Measurements from ENCODE around the gene C16orf54. TPM values are rescaled to one million over a fixed set of nuclear protein-coding genes. Genes with fewer than 3 reads are reported as not detected.
A peak's percentile ranks its signal among the peaks of the same experiment; 100 is the strongest.
"Not testable (repeated sequence)": the region's sequence is repeated elsewhere in the genome, so short reads cannot be mapped to it uniquely, and the experiment has no call there.

C16orf54 gene
- total RNA-seq, 2 experiments from 2014 or later: 22.2 to 22.4 TPM

DNA sequence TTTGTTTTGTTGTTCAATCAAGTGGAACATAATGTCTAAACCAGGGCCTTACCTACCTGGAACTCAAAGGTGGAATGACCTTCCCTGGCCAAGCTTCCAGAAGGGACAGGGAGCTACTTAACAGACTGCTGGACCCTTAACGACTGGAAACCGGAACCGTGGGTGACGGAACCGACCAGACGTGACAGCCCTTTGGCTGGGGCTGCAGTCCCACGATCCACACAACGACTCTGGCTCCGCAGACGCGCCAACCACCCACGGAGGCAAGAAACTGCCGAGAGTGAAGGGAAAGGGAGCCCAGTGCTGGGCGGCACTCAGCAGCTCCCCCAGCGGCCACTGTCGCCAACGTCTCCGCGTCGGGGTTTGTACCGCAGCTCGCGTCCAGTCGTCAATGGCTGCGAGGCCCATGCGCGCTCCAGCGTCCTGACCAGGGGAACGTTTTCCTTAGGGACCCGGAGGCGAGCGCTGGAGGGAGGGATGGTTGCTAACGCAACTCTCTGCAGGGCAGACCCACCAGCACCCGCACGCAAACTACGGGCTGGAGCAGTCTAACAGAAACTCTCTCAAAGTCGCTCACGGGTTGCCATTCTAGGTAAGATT, 39.2 kb upstream of the C16orf54 start:
- intact Hi-C loops (cut with micrococcal nuclease): loop anchor here (10.0 kb wide), 1 partner anchor 80 kb away; no protein-coding TSS in a partner anchor
- H3K36me3 Mint-ChIP-seq (ENCODE audit: low read depth): no peaks in the 10 kb centered on the region
- peak overlapping the region; percentile 66 for H3K27ac Mint-ChIP-seq

DNA sequence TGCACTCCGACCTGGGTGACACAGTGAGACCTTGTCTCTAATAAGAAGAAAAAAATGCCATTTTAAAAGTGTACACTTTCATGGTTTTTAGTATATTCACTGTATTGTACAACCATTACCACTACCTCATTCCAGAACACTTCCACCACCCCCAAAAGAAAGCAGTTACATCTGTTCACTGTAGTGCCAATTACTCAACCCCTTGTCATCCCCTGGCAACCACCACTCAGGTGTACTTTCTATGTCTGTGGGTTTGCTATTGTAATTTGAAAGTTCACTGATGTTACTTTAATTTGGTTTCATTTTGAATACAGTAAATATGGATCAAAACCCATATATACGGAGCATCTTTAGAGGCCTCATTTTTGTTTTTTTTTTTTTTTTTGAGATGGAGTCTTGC, 38.4 kb upstream of the C16orf54 start:
- Mint-ChIP-seq H3K4me1 (ENCODE audit: low read depth) (peaks cover 30% of the 10 kb centered on the region), H3K36me3 (ENCODE audit: low read depth) (no peaks in the 10 kb centered on the region), H3K27ac (peak overlapping the region; percentile 24), H3K27me3 (no peaks in the 10 kb centered on the region), H3K4me3 (no peak overlapping the region), H3K9me3 (no peaks in the 10 kb centered on the region)
- peak; percentile 62 for DNase-seq
- ChIA-PET POLR2A (interaction anchor here (0.9 to 1.7 kb wide), 5 partner anchors 15 to 85 kb away, joined by 3 to 9 read pairs (median 5); partner anchors contain the start of gene C16orf54), CTCF (interaction anchor here (0.7 to 4.4 kb wide), 22 partner anchors 8 to 189 kb away, joined by 3 to 42 read pairs (median 5); partner anchors contain the start of genes MVP and PAGR1)
- TF ChIP-seq, protein P1, sequence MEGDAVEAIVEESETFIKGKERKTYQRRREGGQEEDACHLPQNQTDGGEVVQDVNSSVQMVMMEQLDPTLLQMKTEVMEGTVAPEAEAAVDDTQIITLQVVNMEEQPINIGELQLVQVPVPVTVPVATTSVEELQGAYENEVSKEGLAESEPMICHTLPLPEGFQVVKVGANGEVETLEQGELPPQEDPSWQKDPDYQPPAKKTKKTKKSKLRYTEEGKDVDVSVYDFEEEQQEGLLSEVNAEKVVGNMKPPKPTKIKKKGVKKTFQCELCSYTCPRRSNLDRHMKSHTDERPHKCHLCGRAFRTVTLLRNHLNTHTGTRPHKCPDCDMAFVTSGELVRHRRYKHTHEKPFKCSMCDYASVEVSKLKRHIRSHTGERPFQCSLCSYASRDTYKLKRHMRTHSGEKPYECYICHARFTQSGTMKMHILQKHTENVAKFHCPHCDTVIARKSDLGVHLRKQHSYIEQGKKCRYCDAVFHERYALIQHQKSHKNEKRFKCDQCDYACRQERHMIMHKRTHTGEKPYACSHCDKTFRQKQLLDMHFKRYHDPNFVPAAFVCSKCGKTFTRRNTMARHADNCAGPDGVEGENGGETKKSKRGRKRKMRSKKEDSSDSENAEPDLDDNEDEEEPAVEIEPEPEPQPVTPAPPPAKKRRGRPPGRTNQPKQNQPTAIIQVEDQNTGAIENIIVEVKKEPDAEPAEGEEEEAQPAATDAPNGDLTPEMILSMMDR (IDR thresholded peaks at IDR 0.05): no peak
- intact Hi-C loops (cut with micrococcal nuclease): loop anchor here (10.0 kb wide), 1 partner anchor 79 kb away; no protein-coding TSS in a partner anchor
- peak; percentile 85 for ATAC-seq

More for the DNA sequence above, 39.2 kb upstream of the C16orf54 start:
- H3K9me3 Mint-ChIP-seq: no peaks in the 10 kb centered on the region
- DNase-seq: peak; percentile 84
- peaks cover 32% of the 10 kb centered on the region for H3K4me1 Mint-ChIP-seq (ENCODE audit: low read depth)
- H3K27me3 Mint-ChIP-seq: no peaks in the 10 kb centered on the region
- CTCF ChIA-PET: interaction anchor here (0.6 to 4.4 kb wide), 38 partner anchors 8 to 226 kb away, joined by 3 to 42 read pairs (median 4); partner anchors contain the start of genes C16orf54, DOC2A, MVP and PAGR1
- peak overlapping the region; percentile 58 for H3K4me3 Mint-ChIP-seq
- TF ChIP-seq, protein P1 (IDR thresholded peaks at IDR 0.05): peak; percentile 91
- peak; percentile 91 for ATAC-seq
- POLR2A ChIA-PET: interaction anchor here (0.9 to 1.7 kb wide), 7 partner anchors 23 to 86 kb away, joined by 3 to 9 read pairs (median 5); partner anchors contain the start of gene C16orf54

DNA sequence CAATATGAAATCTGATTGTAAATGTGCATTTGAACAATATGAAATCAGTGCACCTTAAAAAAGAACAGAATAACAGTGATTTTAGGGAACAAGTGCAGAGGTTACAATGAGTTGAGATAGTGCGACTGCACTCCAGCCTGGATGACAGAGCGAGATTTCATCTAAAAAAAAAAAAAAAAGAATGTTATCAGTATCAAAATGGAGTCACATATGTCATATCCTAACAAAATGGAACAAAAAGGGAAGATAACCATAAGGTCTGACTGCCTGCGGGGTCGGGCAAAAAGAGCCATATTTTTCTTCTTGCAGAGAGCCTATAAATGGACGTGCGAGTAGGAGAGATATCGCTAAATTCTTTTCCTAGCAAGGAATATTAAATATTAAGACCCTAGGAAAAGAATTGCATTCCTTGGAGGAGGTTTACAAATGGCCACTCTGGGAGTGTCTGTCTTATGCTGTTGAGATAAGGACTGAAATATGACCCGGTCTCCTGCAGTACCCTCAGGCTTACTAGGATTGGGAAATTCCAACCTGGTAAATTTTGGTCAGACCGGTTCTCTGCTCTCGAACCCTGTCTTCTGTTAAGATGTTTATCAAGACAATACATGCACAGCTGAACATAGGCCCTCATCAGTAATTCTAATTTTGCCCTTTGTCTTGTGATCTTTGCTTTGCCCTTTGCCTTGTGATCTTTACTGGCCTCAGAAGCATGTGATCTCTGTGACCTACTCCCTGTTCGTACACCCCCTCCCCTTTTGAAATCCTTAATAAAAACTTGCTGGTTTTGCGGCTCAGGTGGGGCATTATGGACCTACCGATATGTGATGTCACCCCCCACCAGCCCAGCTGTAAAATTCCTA, 37.5 kb upstream of the C16orf54 start:
- H3K4me3 Mint-ChIP-seq, H3K27ac Mint-ChIP-seq: not testable (repeated sequence)

DNA sequence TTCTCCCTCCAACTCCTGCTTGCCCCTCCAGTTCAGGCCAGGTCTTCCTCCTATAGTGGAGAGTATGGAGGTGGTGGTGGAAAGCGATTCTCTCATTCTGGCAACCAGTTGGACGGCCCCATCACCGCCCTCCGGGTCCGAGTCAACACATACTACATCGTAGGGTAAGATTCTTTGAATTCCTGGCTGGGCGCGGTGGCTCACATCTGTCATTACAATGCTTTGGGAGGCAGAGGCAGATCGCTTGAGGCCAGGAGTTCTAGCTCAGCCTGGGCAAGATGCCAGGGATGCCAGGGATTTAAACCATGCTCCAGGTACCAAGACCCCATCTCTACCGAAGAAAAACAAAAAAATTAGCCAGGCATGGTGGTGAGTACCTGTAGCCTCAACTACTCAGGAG, 33.7 kb upstream of the C16orf54 start:
- Mint-ChIP-seq H3K27me3 (no peaks in the 10 kb centered on the region), H3K9me3 (no peaks in the 10 kb centered on the region), H3K27ac (no peak overlapping the region), H3K36me3 (ENCODE audit: low read depth) (no peaks in the 10 kb centered on the region), H3K4me3 (no peak overlapping the region), H3K4me1 (ENCODE audit: low read depth) (peaks cover 18% of the 10 kb centered on the region)
- ATAC-seq: no peak
- no peak for DNase-seq
- CTCF ChIA-PET: interaction anchor here (1.3 to 1.5 kb wide), 2 partner anchors 11 to 37 kb away, joined by 3 to 4 read pairs; partner anchors contain the start of gene KIF22
- POLR2A ChIA-PET: interaction anchor here (1.2 kb wide), 1 partner anchor 11 kb away, joined by 6 read pairs; the partner anchor contains the start of gene KIF22
- TF ChIP-seq, protein P1 (IDR thresholded peaks at IDR 0.05): no peak
- intact Hi-C loops (cut with micrococcal nuclease): no loop called here

More for the DNA sequence above, 37.5 kb upstream of the C16orf54 start:
- DNase-seq; H3K9me3 Mint-ChIP-seq; H3K36me3 Mint-ChIP-seq (ENCODE audit: low read depth); H3K27me3 Mint-ChIP-seq; ATAC-seq: not testable (repeated sequence)
- ChIA-PET CTCF (interaction anchor here (1.5 to 4.4 kb wide), 4 partner anchors 9 to 82 kb away, joined by 3 to 42 read pairs (median 11); no protein-coding TSS in a partner anchor), POLR2A (interaction anchor here (1.0 kb wide), 1 partner anchor 16 kb away, joined by 3 read pairs; no protein-coding TSS in a partner anchor)
- H3K4me1 Mint-ChIP-seq (ENCODE audit: low read depth): peaks cover 26% of the 10 kb centered on the region
- intact Hi-C loops (cut with micrococcal nuclease): loop anchor here (10.0 kb wide), 1 partner anchor 79 kb away; no protein-coding TSS in a partner anchor
